ENCODE measurements around the gene CALHM2.
"Not testable (repeated sequence)": the region's sequence is repeated elsewhere in the genome, so short reads cannot be mapped to it uniquely, and the experiment has no call there.

Gene CALHM2

DNA sequence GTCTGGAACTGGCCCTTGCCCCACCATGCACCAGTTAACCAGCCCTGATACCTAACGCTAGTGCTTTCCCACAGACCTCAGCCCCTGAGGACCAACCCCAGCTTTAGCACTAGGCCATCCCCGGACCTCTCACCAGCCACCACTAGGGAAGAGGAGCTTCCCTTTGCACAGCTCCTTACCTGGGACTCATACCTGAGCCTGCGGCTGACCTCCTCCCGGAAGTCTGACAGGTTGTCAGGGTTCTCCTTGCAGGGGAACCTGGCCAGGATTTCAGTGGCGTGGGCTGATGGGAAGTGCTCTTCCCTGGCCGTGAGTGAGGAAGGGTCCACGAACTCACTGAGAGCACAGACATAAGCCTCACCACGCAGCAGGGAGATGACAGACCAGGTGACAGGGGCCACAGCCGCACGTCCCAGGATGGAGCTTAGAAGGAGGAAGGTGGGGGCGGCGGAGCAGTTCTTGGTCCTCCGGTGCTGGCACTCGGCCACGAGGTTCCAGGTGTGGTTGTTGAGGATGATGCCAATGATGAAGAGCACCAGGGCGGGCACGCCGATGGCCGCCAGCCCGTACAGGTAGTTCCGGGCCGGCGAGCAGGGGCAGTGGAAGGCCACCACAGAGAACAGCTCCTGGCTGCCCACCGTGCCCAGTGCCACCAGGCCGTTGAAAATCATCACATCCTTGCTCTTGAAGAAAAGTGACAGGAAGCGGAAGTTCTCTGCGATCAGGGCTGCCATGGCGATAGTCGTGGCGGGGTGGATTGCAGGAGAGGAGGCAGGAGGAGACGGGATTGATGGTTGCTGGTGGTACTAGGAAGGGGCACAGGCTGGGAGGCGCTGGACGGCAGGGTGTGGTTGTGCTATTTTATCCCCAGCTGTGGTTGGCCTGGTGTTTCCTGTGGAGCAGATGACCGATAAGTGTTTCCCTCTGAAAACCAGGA is 2.7 kb downstream of the CALHM2 start:
- DNase-seq = no peak

DNA sequence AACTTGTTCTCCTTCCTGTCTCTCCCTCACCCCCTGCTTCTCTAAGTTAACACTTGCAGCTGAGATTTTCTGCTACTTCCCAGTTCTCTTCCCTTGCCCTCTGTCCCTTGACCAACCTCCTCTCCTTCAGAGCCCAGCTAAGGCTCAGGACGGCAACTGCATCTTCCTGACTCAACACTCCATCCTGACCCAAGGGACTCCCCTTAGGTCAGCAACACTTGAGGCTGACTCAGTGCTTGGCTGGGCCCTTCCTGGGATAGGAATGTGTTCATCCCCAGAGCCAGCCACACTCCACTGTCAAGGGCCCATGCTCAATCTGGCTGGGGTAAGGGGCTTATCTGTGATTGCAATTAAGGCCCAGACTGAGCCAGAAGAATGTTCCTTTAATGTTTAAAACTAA is 3.4 kb downstream of the CALHM2 start:
- DNase-seq = no peak

DNA sequence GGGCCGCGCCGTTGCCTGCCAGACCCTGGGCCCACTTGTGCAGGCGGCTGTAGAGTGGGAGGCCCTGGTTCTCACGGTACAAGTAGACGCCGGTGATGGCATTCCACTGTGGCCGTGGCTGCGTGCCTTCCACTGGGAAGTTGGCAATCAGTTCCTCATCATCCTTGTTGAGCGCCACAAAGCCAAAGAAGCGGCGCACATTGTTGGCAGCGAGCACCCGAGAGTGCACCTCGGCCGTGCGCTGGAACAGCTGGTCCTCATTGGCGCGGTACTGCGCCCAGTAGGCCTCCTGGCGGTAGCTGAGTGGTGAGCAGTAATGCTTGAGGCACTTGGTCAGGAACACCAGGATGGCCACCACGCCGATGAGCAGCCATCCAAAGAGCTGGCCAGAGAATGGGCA is 5.0 kb downstream of the CALHM2 start:
- DNase-seq = no peak

DNA sequence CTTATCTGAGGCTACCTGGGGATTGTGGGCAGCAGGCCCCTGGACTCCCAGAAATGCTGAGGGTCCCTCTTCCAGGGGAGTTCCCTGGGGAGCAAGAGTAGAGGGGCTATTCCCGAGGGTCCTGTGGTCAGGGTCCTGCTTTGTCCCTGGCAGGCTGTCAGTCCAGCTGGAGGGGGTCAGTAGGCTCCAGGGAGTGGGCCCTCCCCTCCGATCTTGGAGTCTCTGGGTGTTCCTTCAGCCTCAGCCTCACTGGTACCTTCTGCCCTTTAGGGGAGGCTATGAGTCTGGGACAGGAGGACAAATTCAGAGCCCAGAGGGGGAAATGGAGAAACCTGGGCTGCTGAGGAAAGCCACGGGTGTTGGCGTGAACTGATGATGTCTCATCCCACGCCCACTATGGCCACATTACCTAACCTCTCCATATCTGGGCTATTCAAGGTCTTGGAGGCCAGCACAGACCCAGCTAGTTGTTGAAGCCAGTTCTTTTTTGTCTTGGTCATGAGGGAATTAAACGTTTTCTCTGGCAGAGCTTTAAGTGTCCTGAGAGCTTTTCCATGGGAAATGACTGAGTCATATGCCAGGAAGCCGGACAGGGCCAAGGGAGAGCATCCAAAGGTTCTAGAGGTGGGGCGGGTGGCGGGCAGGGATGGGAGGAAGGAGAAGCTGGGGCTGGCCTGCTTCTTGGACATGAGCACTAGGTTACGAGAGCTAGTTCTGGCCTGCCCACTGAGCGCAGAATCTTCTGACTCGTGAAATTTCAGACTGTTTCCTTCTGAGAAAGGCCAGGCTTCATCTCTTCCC is 6.2 kb downstream of the CALHM2 start:
- no peak for DNase-seq

DNA sequence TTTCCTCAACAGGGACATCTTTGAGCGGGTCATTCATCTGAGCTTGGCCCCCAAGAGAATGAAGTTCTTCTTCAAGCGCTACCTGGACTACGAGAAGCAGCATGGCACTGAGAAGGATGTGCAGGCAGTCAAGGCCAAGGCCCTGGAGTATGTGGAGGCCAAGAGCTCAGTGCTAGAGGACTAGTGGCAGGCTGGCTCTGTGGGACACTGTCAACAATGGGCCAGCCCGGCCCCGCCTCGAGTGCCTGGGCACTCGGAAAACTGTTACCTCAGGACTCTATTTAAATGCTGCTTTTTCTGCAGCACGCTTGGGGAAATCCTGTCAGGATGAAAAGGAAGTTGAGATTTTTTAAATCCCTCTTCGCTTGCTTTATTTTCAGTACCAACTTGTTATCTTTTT is 6.8 kb downstream of the CALHM2 start:
- no peak for DNase-seq

DNA sequence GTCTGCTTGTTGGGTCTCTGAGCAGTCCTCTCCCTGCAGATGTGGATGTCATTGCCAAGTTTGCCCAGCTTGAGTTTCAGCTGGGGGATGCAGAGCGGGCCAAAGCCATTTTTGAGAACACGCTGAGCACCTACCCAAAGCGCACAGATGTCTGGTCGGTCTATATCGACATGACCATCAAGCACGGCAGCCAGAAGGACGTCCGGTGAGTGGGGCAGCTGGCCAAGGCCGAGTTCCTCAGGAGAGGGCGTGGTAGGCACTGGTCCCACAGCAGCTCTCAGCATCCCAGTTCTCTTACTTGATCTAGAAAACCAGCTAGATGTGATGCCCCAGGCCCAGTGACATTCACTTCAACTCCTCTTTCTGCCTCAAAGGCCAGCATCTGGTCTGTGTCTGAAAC is 7.7 kb downstream of the CALHM2 start:
- no peak for DNase-seq

DNA sequence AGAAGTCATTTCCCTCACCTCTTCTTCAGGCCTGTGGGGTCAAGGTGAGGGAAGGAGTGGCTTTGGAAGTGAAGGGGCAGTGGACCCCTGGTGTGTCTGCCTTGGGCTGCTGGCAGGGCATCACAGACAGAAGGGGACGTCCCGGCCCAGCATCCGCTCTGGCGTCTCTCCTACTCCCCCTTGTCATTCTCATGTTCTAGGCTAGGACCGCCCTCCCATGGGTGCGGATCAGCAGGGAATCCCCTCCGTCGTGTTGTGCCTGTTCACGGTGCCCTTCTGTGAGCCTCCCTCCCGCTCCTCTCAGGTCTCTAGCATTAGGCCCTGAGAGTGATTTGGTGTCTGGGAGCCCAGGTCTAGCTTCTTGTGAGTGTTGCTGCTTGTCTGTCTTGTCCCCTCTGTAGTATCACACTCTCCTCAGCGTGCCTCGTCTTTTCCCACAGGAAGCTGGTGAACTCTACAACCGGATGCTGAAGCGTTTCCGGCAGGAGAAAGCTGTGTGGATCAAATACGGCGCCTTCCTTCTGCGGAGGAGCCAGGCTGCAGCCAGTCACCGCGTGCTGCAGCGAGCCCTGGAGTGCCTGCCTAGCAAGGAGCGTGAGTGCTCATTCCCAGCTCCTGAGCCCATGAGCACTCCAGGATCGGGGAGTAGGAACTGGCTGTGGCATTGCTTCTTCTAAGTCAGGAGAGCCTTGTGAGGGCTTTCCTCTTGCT is 8.5 kb downstream of the CALHM2 start:
- DNase-seq = no peak

DNA sequence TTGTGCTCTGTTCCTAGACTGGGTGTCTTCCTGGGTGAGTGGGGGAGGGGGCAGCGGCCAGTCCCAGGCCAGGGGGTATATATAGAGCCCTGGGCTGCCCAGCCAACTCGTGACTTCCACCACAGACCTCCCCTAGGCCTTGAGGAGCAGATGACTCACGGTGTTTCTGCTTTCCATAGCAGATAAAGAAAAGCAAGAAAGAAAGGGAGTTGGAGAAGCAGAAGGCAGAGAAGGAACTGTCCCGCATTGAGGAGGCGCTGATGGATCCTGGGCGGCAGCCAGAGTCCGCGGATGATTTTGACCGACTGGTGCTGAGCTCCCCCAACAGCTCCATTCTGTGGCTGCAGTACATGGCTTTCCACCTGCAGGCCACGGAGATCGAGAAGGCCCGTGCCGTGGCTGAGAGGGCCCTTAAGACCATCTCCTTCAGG is 10.1 kb downstream of the CALHM2 start:
- no peak for DNase-seq

DNA sequence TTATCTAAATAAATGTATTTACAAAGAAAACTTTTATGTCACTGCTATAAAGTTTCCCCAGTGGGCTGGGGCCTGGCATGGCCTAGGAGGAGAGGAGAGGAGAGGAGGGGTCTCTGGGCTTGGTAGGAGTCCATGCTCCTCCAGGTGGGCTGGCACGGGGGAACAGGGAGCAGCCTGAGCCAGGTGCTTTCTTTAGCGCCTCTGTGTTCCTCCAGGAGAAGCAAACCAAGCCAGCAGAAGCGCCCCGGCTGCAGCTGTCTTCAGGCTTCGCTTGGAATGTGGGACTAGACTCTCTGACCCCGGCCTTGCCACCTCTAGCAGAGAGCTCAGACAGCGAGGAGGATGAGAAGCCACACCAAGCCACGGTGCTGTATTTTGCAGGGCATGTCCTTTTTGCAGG is 10.6 kb downstream of the CALHM2 start:
- DNase-seq = no peak

DNA sequence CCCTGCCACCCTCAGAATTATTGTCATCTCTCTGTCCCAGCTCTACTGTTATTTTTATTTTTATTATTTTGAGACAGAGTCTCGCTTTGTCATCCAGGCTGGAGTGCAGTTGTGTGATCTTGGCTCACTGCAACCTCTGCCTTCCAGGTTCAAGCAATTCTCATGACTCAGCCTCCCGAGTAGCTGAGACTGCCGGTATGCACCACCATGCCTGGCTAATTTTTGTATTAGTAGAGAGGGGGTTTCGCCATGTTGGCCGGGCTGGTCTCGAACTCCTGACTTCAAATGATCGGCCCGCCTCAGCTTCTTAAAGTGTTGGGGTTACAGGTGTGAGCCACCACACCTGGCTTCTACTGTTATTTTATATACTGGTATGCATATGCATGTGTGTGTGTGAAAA is 11.0 kb downstream of the CALHM2 start:
- no peak for DNase-seq

DNA sequence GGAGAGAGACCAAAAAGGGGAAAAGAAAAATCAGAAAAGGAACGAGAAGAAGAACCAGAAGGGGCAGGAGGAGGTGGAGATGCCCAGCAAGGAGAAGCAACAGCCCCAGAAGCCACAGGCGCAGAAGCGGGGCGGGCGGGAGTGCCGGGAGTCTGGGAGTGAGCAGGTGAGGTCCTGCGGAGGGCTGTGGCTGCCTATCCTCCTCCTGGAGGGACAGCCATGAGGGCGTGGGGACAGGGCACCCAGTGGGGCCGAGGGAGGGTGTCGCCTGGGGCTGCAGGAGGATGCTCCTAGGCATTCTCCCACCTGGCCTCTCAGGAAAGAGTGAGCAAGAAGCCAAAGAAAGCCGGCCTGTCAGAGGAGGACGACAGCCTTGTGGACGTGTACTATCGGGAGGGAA is 11.8 kb downstream of the CALHM2 start:
- no peak for DNase-seq

DNA sequence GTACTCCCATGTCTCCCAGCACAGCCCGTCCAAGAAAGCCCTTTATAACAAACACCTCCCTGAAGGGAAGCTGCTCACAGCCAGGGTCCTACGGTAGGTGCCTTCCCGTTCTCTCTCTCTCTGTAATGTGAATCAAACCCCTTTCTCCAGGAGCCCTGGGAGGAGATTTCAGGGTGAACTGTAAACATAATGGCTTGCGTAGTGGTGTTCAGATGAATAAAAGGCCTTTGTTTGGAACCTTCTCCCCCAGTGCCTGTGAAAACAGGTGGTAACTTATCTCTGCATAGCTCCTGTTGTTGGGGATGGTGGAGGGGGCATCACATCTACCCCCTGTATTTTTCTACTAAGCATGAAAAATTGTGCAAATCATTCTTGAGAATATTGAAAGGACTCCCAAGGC is 12.4 kb downstream of the CALHM2 start:
- no peak for DNase-seq

DNA sequence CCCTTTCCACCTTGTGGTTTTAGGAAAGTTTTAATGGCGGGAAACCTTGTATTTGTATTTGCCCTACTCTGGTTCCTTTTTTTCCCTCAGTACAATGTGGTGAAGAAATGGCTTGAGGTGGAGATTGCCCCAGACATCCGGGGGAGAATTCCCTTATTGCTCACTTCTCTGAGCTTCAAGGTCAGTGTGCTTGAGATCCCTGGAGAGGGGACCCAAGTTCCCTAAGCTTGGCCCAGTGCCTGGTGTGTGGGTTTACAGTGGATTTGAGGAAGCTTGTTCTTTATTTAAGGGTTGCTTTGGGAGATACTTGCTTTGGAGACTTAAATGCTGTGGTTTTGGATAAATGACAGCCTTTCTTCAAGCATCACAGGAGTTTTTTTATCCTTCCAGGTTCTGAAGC is 18.3 kb downstream of the CALHM2 start:
- no peak for DNase-seq

DNA sequence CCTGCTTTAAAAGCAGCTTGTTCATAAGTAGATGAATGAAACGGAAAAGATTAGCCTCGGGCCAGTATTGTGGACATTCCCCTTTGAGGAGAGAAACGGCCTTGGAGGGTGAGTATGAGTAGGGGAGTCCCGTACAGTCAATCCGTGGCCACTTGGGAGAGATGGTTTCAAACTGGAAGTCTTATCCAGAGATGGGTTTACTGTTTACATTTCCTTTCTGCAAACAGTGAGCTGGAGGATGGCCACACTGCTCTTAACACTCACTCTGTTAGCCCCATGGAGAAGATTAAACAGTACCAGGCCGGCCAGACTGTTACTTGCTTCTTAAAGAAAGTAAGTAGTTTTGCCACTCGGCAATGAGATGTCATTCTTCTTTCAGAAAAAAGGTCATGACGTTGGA is 20.3 kb downstream of the CALHM2 start:
- no peak for DNase-seq

DNA sequence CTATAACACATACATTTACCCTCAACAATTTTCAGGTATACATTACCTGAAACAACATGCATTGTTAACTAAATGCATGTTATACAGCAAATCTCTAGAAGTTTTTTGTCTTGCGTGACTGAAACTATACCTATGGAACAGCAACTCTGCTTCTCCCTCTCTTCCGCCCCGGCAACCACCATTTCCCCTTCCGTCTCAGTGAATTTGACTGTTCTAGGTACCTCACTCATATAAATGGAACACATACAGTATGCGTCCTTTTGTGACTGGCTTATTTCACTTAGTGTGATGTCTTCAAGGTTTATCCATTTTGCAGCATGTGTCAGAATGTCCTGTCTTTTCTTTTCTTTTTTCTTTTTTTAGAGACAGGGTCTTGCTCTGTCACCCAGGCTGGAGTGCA is 22.5 kb downstream of the CALHM2 start:
- DNase-seq = peak; percentile 11

DNA sequence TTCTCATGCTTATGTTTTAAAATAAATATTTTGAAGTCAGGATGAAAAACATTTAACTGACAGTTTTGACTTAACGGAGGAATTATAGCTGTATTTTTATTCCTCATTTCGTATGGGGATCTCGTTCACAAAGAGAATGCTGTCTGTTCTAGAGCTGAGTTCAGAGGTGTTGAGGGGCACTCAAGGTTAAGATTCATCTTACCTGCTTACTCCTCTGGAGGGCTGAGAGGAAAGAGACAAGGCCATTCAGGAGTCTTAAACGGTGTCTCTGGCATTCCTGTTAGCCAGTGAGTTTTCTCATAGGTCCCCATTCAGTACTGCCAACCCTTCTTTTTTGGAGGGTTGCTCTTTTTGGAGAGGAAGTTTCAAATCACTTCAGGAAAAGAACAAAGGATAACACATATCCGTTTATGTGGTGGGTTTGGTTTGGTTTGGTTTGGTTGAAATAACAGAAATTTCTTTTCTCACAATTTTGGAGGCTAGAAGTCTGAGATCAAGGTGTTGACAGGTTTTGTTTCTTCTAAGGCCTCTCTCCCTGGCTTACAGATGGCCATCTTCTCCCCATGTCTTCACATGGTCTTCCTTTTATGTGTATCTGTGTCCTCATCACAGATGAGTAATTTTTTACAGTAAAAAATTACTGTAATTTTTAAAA is 23.1 kb downstream of the CALHM2 start:
- peak; percentile 6 for DNase-seq

DNA sequence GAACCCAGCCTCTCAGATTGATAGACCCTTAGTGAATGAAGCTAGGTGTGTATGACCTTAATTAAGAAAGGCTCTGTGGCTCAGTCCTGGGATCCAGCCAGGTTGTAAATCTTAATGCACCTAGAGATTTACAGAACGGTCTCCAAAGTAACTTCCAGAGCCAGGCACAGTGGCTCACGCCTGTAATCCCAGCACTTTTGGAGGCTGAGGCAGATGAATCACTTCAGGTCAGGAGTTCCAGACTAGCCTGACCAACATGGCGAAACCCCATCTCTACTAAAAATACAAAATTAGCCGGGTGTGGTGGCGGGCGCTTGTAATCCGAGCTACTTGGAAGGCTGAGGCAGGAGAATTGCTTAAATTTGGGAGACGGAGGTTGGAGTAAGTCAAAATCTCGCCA is 24.3 kb downstream of the CALHM2 start:
- no peak for DNase-seq

DNA sequence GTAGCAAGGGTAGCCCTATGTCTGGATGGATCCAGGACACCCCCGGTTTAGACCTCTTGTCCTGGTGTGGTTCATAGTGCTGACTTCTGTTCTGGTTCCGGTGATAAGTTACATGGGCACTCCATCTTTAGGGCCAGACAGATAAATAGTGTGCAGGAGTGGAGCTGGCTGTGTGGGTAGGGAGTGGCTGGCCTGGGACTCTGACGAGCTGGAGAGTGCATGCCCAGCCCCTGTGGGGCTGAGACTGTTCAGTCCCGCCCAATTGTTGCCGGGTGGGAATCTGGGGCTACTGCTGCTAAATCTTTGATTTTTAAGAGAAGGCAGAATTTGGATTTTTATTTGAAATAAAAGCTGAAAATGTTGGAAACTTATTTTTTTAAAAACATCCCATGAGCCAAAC is 28.4 kb downstream of the CALHM2 start:
- no peak for DNase-seq

DNA sequence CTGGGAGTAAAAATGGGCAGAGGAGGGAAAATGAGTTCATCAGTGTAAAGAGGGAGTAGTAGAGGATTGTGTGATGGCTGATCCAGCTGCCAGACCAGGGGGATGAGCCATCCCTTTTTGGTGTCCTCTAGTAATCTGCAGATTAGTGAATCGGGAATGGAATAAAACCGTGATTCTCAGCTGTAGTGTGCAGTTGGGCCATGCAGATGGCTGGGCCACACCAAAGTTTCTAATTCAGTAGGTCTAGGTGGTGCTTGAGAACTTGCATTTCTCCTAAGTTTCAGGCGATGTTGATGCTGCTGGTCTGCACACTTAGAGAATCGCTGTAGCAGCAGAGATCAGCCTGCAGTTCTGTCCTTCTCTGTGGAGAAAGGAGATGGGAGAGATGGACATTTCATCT is 33.1 kb downstream of the CALHM2 start:
- no peak for DNase-seq

DNA sequence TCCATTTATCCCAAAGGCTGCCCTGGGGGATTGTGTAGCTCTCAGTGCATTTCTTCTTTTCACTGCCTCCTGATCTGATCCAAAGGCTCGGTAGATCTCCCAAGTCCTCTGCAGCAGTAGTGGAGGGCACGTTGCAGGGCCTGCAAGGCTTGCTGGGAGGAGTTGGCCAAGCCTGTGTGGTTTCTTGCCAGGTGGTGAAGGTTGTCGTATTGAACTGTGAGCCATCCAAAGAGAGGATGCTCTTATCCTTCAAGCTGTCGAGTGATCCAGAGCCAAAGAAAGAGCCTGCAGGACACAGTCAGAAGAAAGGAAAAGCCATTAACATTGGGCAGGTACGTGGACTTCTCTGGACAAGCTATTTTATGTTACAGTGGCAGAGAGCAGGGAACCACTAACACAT is 34.6 kb downstream of the CALHM2 start:
- DNase-seq = no peak

DNA sequence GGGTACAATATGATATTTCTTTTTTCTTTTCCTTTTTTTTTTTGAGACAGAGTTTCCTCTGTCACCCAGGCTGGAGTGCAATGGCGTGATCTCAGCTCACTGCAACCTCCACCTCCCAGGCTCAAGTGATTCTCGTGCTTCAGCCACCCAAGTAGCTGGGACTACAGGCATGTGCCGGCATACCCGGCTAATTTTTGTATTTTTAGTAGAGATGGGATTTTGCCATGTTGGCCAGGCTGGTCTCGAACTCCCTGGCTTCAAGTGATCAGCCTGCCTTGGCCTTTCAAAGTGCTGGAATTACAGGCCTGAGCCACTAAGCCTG is 35.1 kb downstream of the CALHM2 start:
- not testable (repeated sequence) for DNase-seq

DNA sequence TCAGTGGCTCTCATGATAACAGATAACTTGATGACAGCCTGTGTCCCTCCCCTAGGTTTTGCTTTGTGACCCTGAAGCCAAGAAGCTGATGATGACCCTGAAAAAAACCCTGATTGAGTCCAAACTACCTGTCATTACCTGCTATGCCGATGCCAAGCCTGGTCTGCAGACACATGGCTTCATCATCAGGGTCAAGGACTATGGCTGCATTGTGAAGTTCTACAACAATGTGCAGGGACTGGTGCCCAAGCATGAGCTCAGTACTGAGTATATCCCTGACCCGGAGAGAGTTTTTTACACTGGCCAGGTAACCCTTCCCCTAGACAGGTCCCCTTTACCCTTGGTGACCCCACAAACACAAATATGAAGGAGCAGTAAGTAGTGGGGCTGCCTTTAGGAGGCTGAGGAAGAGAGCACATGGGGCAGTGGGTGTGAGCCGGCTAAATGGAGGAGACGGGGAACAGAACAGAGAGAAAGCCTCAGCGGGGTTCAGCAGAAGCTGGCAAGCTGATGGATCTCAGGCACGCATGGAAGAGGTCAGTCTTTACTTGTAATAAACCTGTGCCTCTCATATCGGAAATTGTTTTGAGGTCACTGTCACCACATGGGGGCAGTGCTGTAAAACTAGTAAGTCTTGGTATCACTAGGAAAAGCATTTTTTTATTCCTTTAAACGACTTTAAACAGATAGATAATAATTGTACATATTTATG is 35.6 kb downstream of the CALHM2 start:
- peak; percentile 76 for DNase-seq

DNA sequence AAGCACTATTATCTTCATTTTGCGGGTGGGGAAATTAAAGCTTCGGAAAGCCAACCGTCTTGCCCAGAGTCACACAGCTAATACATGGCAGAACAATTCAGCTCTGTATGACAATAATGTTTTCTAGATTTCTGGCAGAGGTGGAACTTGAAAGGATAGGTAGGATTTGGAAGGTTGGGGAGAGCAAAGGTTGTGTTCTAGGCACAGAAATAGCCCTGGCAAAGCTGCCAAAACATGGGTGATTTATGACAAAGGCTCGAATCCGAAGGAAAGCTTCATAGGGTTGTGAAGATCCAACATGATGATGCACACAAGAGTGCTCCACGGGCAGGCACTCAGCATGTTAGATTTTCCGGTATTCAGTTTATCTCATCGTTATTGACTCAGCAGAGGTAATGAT is 36.6 kb downstream of the CALHM2 start:
- DNase-seq = no peak

All from CD4-positive, alpha-beta T cell treated with Interleukin-10 for 1 hour (primary cell).